Measurements from ENCODE around the gene SNAP91. TPM values are rescaled to one million over a fixed set of nuclear protein-coding genes. Genes with fewer than 3 reads are reported as not detected.

The SNAP91 gene
- polyA plus RNA-seq, 1 experiment, result not detected

- TF ChIP-seq CTCF (IDR thresholded peaks at IDR 0.05; ENCODE audit: low read depth, low read length), result no peak
- CTCF ChIA-PET, result interaction anchor here (0.6 to 1.3 kb wide), 25 partner anchors 9 to 1294 kb away, joined by 3 to 15 read pairs (median 4); partner anchors contain the start of genes DOP1A, PRSS35 and UBE3D
These were observed 172.0 kb downstream of the SNAP91 start for GRCh38 chr6:83536647-83537589.

GRCh38 chr6:83536034-83536646, 172.8 kb downstream of the SNAP91 start:
- no peaks in the 10 kb centered on the region for H3K9me3 ChIP-seq (ENCODE audit: control insufficient read depth, insufficient read depth, low read length)
- no peak for DNase-seq (ENCODE audit: low read depth, low spot score)
- H3K27me3 ChIP-seq (ENCODE audit: control insufficient read depth, insufficient read depth, low read length), result peaks cover 2% of the 10 kb centered on the region
- H3K27ac ChIP-seq (ENCODE audit: low read depth, low read length), result no peak overlapping the region
- CTCF ChIA-PET, result interaction anchor here (0.6 to 1.3 kb wide), 25 partner anchors 9 to 1293 kb away, joined by 3 to 15 read pairs (median 4); partner anchors contain the start of genes DOP1A, PRSS35 and UBE3D
- H3K4me3 ChIP-seq (ENCODE audit: low read depth, low read length), result no peak overlapping the region
- TF ChIP-seq CTCF (IDR thresholded peaks at IDR 0.05; ENCODE audit: low read depth, low read length), result peak; percentile 86
- POLR2A ChIA-PET, result no interaction called here

More at GRCh38 chr6:83536647-83537589, 172.0 kb downstream of the SNAP91 start:
- DNase-seq (ENCODE audit: low read depth, low spot score), result no peak
- Histone ChIP-seq H3K27me3 (ENCODE audit: control insufficient read depth, insufficient read depth, low read length) (peaks cover 2% of the 10 kb centered on the region), H3K27ac (ENCODE audit: low read depth, low read length) (no peak overlapping the region), H3K9me3 (ENCODE audit: control insufficient read depth, insufficient read depth, low read length) (no peaks in the 10 kb centered on the region), H3K4me3 (ENCODE audit: low read depth, low read length) (no peak overlapping the region)
- POLR2A ChIA-PET, result no interaction called here

GRCh38 chr6:83518816-83519480, 190.0 kb downstream of the SNAP91 start:
- no peaks in the 10 kb centered on the region for H3K9me3 ChIP-seq (ENCODE audit: control insufficient read depth, insufficient read depth, low read length)
- H3K27me3 ChIP-seq (ENCODE audit: control insufficient read depth, insufficient read depth, low read length), result no peaks in the 10 kb centered on the region
- ChIA-PET POLR2A (no interaction called here), CTCF (interaction anchor here (0.8 to 5.8 kb wide), 10 partner anchors 7 to 452 kb away, joined by 3 to 68 read pairs (median 4); partner anchors contain the start of genes DOP1A and UBE3D)
- no peak for DNase-seq (ENCODE audit: low read depth, low spot score)
- H3K4me3 ChIP-seq (ENCODE audit: low read depth, low read length), result no peak overlapping the region
- H3K27ac ChIP-seq (ENCODE audit: low read depth, low read length), result no peak overlapping the region
- TF ChIP-seq CTCF (IDR thresholded peaks at IDR 0.05; ENCODE audit: low read depth, low read length), result peak; percentile 57

- Histone ChIP-seq H3K27me3 (ENCODE audit: control insufficient read depth, insufficient read depth, low read length) (no peaks in the 10 kb centered on the region), H3K4me3 (ENCODE audit: low read depth, low read length) (no peak overlapping the region), H3K27ac (ENCODE audit: low read depth, low read length) (no peak overlapping the region), H3K9me3 (ENCODE audit: control insufficient read depth, insufficient read depth, low read length) (no peaks in the 10 kb centered on the region)
- no peak for DNase-seq (ENCODE audit: low read depth, low spot score)
- no peak for TF ChIP-seq CTCF (IDR thresholded peaks at IDR 0.05; ENCODE audit: low read depth, low read length)
- CTCF ChIA-PET, result interaction anchor here (0.6 to 5.8 kb wide), 2 partner anchors 425 to 451 kb away, joined by 3 to 68 read pairs; partner anchors contain the start of genes DOP1A and UBE3D
- POLR2A ChIA-PET, result no interaction called here
These were observed 191.4 kb downstream of the SNAP91 start for GRCh38 chr6:83517500-83517899.

Measured in AG04450 (cell line).